ENCODE data around the gene SELENOK.

- TF ChIP-seq POLR2A (IDR thresholded peaks at IDR 0.05): no peak
- no peak for TF ChIP-seq CTCF (IDR thresholded peaks at IDR 0.05)
- TF ChIP-seq EP300 (IDR thresholded peaks at IDR 0.05): no peak
These were observed 54.3 kb downstream of the SELENOK start for GRCh38 chr3:53837331-53837730.

Data from tibial nerve (tissue), 4 donors.